Measurements from ENCODE around the gene STAT1.

STAT1 gene

DNA sequence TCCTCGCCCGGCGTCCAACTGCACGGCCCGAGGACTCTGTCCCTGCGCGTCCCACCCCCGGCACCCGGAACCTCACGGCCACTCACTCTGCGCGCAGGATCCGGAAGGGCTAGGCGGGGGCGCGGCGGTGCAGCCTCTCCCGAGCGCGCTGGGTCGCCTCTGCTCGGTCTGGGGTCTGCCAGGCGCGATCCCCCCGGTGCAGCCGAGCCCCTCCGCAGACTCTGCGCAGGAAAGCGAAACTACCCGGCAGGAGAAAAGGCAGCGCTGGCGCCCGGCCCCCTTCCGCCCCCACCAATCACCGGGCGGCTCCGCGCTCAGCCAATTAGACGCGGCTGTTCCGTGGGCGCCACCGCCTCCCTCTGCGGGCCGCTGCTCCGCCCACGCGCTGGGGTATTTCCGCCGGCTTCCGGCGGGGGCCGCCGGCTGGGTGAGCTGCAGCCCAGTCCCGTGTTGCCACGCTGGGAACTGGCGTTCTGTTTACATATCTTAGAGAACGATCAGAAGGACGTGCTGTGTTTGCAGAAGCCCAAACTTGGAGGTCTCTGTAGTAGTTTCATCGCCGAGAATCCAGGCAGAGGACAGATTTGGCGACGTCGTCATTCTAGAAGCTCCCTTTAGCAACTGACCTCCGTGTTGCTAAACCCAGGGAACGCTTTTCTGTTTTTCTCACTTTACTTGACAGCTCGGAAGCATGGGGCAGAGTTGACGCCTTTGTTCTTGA lies at the start of gene STAT1:
STAT1 (minus strand) TSS at position 240 of the 721 bp plus-strand sequence. CDS start 4,168 bp downstream, outside the sequence.
- DNase-seq, result peak; percentile 97

DNA sequence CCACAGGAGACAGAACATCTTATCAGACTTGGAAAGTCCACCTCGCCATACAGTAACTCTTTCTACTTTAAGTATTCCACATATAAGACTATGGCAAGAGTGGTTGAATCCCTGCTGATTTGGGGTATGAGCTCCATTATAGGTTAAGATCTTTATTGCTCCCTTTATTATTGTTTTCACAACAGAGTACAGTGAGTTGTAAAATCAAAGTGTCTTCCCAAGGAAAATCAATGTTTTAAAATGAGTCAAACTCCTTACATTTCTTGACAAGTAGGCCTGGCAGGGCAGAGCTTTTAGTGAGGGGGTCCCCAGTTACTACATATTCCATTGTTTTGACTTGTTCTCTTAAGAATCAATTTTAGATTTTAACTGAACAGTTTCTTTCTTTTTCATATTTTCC lies 49.6 kb upstream of the STAT1 start:
- DNase-seq, result no peak

DNA sequence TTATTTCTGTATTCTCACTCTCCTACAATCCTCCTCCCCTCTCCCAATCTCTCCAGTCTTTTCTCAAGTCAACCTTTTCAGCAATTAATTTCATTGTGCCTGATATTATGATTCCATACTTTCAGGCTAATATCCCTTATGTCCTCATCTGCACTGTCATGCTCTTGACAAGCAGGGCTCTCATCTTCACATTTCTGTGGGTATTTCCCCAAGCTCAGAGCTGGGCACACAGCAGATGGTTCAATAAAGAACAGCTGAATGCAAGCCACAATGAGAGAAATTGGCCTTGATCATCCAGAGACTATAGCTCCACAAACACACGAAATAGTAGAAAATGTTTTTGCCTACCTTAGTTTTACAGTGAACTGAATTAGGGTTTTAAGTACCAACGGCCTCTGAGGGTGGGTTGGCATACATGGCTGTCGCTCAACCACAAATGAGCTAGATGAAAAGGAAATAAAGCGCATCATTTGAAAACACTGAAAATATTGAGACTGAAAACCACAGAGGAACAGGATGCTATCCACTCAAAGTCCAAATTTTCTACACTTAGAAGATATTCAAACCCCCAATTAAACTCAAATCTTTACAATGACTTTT lies 47.5 kb upstream of the STAT1 start:
- DNase-seq, result peak; percentile 51

DNA sequence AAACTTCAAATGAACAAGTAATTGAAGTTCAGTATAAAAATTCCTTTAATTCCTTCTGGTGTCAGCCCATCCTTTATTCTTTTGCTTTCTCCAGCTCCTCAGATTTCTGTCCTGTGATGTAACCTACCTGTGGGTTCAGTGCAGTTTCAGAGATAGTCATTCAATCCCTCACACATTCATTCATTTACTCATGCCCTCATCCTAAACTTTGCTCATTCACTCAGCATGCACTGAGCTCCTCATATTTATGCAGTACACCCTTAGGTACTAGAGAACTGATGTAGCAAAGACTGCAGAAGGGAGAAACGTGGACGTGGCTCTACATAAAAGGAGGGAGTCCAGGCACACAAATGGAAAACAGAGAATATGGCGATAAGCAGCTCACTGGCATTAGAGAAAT lies 45.3 kb upstream of the STAT1 start:
- no peak for DNase-seq

DNA sequence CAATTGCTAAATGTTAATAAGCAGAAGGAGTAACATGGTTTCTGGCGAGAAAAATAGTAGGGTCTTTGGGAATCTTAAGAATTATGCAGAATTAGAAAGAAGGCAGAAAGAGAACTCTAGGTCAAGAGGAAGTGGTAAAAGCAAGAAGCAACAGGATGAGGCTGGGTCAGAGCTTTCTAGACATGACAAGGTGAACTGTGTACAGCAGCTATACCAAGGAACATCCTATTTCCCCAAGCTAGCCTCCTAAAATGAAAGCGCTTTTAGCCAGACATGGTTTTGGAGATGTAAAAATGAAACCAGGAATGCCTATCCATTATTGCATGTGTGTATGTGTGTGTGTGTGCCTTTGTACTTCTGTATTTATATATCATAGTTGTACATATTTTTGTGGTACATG lies 42.3 kb upstream of the STAT1 start:
- peak; percentile 48 for DNase-seq

DNA sequence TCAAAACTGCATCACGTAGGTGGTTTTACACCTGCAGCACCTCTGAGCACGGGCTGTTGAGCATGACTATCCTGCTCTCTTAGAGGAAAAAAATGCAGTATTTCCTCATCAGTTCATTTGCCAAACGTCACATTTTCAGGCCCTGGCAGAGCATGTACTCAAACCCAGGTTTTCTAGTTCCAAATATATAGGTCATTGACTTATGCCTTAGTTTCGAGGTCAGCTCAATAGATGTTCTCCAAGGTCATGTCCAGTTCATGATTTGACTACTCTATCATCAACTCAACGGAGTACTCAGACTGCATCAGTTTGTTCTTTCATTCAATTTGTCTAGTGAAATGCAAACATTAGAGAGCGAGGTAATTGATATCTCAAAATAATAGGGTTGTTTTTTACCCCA lies 39.3 kb upstream of the STAT1 start:
- no peak for DNase-seq

DNA sequence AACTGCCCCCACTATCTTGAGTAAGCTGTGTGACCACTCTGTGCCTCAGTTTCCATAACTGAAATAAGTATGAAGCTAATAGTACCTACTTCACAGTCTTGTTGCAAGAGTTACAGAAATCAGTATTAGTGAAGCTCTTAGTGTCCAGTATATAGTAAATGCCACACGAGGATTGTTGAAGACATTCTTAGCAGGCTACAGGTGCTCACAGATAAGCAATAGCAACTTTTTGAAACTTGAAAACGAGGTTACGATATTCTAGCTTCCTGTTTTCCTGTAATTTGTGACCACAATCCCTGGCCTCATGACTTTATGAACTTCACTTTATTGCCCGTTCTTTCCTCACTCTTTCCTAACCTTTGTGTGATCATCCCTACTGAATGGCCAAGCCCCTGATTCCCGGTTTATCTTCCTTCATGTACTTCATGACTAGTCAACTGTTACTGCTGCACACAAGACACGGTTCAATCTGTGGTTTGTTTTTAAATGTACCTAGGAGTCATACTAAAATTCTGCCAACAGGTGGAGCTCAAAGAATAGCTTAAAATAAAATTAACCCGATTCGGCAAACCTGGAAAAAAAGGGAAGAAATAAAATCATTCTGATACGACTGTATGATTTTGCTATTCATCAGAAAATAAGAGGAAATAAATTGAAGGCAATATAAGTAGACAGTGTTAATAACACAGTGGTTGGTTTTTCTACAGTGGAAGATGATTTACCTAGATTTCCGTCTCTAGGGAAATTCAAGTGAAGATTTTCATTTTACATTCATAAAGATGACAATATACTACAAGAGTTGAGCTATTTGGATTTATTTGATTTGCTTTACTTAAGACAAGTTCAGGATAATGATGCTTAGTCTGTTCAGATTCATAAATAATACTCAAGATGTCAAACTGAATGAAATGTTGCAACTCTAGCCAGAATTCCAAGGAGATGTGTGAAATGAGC lies 38.1 kb upstream of the STAT1 start:
- DNase-seq, result peak; percentile 77

DNA sequence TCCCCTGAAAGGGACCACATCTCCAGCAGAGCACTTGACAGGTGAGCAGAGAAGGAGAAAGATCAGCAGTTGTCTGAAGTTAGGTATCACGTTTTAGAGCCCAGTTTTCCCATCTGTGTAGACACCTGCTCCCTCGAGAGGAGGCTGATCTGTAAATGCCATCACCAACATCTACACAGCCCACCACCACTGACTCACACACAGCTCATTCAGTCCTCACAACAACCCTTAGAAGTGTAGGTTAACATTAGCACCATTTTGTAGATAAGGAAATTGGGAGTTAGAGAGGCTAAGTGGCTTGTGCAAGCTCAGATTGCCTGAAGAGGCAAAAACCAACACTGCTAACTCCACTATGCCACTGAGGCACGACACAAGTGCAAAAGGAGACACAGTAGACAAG lies 37.2 kb upstream of the STAT1 start:
- DNase-seq, result no peak

DNA sequence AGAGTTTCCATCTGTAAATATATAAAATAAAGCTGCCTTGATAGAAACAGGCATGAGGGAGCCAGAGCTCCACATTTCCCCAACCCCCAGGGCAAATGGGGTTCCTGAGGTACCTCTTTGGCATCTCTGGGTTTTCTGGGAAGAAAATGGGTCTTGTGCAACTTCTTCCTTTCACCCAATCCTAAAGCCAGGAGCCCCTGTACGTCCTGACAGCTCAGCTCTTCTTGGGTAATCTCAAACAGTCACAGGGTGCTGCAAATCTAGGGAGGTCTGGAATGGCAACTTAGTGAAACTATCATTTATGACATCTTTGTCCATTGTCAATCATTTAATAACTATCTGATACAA lies 36.6 kb upstream of the STAT1 start:
- no peak for DNase-seq

DNA sequence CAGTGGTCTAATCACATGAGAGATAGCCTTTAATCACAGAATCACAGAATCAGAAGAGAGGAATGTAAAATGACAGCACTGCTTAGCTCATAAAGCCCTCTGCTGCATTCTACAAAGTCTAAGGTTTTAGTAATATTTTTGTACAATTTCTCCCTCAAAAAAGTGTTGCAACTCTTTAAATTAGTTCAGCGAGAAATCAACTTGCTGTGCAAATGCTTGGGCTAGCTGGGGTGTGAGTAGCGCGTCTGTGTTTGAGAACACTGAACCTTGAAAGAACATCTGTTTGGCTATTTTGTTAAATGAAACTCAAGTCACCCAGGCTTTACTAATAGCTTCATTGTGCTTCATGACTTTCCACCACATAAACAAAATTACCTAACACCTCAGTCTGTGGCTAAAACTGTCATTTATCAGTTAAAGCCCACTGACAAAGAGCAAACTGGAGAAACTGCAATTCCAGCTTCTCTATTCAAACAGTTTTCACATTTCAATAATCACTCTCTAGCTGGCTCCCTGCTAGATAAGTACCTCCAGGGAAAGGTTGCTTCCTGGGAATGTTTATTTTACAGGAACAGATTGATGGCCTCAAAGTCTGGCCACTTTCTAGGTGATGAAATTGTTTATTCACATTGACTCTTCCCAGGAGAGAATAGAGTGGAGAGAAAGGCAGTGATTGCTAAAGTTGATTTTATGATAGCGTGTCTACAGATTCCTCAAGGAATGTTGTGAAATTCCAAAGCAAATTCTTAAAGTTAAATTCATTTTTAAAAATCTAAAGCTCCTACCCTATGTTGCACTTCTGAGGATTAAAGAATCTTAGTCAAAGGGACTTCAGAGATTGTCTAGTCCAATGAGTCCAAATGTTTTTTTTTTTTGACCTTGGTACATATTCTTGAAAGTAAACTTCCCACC lies 36.0 kb upstream of the STAT1 start:
- peak; percentile 31 for DNase-seq

DNA sequence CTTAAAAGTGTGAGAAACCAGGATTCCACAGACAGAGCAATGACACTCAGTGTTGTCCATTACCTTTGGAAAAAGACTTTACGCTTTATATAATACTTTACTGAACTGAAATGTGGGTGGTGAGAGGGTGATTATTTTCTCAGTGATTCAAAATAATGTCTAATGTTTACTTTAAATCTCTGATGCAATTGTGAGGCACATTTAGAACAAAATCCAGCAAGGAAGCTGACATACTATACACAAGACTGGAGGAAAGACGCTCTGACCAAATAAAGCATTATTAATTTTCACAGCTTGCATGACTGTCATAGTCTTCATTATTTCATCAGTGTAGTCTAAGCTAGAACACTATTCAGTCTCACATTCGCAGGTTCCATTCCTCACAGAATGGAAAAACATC lies 34.1 kb upstream of the STAT1 start:
- no peak for DNase-seq

DNA sequence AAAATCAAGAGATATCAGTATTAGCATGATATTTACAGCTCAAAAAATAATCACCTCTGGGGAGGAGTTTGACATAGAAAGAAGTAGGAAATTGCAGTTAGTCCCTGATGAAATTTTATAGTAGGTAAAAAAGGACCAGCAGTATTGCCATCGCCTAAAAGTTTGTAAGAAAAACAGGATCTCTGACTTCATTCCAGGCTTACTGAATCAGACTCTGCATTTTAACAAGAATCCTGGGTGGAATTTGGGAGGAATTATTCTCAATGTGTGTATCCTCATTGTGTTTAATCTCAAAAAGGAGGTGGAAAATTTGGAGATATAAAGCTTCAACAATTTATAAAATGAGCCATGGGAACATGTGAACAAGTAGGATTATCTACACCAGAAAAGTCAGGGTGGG lies 31.2 kb upstream of the STAT1 start:
- no peak for DNase-seq

DNA sequence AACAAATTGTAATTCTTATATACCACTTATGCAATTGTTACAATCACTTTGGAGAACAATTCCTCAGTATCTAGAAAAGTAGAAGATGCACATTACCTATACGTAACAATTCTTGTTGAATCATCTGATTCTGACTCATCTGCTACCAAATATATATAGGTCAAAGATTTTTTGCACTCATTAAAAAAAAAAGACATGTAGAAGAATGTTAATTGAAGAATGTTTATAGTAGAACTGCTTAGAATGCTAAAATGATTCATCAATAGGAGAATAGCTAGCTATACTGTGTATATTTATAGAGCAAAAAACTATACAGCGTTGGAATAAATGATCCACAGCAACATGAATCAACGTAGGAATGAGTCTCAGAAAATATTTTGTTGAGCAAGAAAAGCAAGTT lies 29.5 kb upstream of the STAT1 start:
- no peak for DNase-seq

DNA sequence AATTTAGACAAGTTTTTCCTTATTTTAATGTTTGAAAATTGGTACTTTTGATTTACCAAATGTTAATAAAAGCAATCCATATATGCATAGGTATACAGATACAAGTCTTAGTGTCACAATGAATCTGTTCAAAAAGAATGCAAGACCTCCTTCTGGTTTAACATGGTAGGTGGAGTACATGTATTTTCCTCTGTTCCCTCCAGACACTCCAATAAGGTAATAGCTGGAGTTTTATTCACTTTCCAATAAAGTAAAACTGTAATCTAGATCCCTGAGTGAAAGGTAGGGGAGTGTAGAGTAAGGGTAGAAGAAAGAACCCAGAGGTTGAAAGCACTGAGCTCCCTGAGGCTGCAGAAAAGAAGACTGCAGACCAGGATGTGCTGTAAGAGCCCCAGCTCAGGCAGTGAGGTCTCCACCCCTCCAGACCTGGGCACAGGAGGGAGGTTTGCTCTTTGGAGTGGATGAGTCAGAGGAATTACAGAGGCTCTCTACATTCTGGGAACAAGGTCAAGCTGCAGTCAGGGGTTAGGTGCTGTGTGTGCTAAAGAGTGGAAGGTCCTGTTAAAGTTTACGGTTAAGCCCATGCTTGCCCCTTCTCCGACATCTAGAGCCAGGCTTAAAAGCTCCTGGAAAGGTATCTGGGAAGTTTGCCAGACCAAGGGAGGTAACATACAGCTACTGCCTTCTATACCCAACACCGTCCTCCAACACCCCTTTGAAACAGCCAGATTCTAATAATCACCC lies 27.6 kb upstream of the STAT1 start:
- no peak for DNase-seq

DNA sequence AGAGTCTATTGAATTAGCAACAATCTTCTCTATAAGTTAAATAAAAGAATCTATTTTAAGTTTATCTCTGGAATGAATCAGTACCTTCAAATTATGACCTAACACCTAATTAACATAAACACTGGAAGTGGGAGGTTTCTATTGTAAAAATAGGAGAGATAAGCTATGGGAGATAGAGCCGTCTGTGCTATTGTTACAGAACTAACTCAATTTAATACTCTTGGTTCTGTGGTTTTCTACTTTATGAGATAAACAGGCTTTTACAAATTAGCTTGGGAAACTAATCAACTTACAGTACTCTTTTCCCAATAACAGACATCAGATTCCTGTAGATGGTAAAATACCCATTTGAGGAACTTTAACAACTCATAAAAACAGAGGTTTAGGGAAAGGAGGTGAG lies 25.6 kb upstream of the STAT1 start:
- no peak for DNase-seq

DNA sequence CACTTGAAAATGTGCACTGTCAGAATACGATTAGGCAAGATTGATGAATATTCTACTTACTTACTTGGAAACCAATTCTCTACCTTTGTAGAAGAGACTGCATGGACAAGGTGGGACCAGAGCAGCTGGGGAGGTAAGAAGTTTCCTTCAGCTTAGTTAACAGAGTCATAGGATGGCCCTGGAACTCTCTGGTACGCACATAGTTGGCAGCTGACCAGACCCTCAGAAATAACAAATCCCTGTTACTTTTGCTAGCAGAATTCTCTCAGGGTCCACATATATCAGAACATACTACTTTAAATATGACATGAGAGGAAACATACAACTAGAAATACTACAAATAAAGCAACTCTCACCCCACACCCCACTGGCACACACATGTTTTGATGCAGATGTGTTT lies 24.8 kb upstream of the STAT1 start:
- no peak for DNase-seq

DNA sequence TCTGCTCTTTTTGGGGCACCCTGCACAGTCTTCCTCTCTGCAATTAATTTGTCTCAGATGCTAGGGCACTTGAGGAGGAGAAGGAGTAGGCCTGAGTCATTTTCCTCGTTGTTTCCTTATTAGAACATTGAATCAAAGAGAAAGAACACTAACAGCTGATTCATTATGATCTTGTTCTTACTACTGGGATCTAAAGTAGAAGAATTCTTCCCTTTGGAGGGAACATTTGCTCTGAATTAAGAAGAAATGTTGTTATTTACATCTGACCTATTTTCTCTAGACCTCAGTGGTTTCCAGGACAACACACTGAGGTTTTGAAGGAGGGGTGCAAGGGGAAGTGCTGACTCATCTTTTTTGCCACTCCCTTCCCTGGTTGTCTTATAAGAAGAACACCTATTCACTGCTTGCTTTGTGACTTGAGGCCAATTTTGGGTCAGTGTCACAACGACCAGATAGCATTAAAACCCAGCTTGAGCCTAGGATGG lies 24.3 kb upstream of the STAT1 start:
- peak; percentile 75 for DNase-seq

DNA sequence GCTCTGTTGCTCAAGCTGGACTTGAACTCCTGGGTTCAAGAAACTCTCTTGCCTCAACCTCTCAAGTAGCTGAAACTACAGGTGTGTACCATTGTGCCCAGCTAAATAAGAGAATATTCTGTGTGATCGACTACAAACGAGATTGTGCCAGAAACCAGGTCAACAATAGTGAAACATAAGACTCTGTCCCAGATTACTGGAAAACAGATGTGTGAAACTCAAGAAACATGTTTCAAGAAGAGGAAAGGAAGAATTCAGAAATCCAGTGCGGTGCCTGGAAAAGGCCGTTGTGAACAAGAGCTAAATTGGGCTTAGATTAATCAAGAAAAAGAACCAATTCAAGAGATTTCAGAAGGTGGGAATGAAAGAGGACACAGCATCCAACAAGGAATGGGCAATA lies 23.4 kb upstream of the STAT1 start:
- no peak for DNase-seq

DNA sequence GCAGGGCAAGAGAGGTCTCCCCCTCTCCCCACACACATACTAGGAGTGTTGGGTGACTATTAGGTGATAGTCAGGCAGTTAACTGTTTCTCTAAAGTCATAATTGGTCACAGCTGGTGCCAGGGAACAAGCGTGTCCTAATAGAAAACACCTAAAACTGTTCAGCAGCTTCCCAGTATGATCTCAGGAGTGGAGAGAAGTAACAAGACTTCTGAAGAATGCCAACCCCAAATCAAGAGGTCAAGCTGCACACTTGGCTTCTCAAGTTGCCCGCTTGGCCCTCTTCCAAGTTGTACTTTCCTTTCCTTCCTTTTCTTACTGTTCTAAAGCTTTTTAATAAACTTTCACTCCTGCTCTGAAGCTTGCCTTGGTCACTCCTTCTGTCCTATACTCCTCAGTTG lies 22.4 kb upstream of the STAT1 start:
- no peak for DNase-seq

DNA sequence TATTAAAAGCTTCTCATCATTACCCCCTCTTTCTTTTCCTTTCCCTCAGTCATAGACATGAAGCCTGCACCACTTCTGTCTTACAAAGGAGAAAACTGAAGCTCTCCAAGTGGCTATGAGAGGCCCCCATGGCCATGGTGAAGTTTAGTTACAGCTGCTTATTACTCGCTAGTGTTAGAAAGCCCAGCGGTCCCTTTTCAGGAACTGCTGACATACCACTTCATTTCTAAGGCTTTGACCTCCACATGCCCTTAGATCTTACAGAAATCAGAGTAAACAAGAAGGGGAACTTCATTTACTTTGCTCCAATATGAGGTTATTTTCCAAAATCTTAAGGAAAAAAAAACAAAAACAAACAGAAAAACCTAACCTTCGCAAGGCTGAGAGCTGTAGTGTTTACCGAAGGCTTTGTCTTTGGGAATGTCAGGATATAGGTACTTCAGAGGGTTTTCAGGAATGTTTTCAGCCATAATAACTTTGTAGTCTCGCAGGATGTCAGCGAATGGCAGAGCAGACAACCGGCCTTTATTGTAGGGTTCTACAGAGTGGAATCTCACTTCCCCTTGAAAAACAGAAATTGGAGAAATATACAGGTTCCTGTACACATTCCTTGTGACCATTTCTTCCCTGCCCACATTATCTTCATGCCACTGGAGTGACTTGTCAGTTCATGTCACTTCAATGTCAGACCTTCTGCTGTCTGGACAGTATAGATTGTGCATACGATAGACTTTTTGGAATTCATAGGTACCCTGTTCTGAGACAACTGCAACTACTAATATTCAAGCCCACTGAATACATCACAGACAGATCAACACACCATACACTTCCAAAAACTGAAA lies 18.8 kb upstream of the STAT1 start:
- DNase-seq, result no peak

DNA sequence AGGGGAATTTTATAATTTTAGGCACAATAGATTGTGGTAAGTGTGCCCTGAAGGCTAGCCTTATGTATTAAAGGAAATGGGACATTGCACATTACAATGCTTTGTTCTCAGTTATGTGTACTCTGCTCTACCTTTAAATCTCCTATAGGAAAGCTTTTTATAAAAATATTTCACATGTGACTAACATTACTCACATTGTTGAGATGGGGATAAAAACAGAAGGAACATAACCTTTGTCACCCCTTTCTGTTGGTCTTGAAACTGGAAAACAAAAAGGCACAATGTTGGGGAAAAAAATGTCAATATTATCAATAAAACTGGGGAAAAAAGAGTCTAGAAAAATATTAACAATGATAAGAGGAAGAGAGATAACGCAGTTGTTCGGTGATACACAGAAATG lies 17.3 kb upstream of the STAT1 start:
- DNase-seq, result no peak
